ENCODE results near the gene LIPG.

Gene LIPG

DNA sequence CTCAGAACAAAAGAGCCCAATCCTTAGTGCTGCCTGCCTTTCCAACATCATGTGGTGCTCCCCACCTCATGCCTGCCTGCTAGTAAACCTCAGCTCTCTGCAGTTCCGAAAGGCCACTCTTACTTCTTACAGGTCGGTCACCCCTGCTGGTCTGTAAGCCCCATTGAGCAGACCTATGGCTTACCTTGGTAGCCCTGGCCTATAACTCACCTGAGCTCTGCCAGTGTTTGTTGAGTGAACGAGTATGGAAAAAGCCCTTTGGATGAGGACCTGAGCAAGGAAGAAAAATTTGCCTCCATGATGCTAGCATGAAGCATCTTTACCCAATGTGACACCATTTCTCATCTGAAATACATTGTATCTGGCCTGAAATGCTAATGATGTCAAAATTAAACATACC, 83.3 kb downstream of the LIPG start:
- no peak for DNase-seq

DNA sequence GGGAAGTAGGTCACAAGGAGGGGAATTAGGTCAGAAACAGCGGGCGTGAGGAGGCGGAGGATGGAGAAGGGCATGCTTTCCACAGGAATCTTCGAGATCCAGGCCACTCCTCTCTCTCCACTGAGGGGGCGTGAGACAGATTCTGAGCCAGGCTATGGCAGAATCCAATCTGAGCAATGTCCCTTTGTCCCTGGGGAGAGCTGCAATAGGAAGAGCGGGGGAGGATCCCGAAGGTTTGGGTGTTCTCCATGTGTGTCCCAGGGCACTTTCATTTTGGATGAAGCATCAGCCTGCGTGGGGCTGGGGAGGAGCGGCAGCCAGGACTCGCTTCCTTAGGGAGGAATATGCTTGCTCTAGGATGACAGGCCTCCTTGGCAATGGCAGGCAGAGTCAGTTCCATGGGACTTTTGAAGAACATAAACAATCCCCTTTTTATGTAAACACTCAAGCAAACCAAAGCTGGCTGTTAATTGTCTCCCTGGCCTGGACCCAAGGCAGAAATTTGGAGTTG, 84.0 kb downstream of the LIPG start:
- peak; percentile 61 for DNase-seq

DNA sequence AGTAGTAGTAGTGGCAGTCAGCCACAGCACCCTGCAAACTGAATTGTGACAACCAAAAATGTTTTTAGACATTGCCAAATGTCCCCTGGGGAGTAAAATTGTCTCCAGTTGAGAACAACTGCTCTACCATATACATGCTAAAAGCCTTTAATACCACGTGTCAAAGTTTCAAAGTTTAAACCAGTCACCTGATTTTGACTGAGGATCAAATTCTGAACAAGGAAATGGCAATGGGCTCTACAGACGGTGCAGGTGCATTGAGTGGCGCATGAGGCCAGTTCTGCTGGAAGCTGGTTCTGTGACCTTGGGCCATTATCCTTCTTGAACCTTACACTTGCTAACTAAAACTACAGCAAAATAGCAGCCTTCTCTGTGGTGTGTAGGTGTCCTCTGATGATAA, 85.0 kb downstream of the LIPG start:
- DNase-seq, result no peak

DNA sequence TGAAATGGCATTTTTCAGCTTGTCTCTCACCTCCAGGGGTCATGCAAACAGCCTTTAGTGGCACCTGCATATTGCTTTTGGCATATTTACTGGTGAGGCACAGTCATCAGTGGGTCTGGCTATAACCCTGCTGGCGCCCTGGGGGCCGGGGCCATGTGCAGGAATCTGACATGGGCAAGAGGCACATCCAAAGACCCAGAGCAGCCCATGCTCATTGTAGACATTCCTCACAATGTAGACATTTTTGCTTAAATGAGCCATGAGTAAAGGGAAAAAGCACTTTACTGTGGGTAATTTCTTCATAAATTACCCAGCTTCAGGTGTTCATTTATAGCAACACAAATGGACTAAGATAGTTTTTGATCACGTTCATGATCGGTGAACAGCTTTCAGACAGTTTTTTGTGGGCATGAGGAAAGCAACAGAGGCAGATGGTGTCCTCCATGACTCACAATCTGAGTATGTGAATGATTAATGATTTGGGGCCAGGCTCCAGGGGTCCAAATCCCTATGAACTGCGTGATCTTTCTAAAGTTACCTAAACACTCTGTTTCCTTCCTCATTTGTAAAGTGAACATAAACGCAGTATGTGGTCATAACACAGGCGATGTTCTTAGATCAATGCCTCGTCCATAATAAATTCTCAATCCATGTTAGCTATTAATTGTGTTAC, 85.8 kb downstream of the LIPG start:
- no peak for DNase-seq

DNA sequence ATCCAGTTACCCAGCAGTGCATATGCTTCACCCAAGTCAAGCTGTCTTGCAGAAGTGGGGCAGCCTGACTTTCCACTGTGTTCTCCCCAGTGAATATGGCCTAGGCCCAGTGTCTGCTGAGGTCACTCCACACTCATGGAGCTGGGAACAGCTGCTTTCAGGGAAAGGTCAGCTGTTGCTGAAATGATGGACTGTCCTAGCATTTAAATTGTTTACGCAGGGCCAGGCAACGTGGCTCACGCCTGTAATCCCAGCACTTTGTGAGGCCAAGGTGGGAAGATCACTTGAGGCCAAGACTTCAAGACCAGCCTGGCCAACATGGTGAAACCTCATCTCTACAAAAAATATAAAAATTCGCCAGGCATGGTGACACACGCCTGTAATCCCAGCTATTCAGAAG, 86.5 kb downstream of the LIPG start:
- no peak for DNase-seq
